Measurements from ENCODE around the gene PKM.

- no peak for TF ChIP-seq CTCF (IDR thresholded peaks at IDR 0.05)
- no peak for TF ChIP-seq ZFX (IDR thresholded peaks at IDR 0.05; ENCODE audit: borderline replicate concordance)
Measured at GRCh38 chr15:72227192-72227586, 3.8 kb downstream of the PKM start.

Data from 22Rv1 (cell line).